ENCODE results near the gene MRPL1.
"Not testable (repeated sequence)": the region's sequence is repeated elsewhere in the genome, so short reads cannot be mapped to it uniquely, and the experiment has no call there.

The MRPL1 gene

DNA sequence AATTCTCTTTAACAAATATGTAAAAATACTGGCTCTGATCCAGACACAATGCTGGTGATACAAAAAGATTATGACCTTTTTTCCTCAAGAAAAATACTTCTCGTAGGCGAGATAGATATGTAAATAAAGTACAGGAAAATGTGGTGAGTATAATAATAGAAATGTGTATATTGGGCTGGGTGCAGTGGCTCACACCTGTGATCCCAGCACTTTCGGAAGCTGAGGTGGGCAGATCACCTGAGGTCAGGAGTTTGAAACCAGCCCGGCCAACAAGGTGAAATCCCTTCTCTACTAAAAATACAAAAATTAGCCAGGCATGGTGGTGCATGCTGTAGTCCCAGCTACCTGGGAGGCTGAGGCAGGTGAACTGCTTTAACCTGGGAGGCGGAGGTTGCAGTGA is 55.0 kb downstream of the MRPL1 start:
- no peak for FAIRE-seq

DNA sequence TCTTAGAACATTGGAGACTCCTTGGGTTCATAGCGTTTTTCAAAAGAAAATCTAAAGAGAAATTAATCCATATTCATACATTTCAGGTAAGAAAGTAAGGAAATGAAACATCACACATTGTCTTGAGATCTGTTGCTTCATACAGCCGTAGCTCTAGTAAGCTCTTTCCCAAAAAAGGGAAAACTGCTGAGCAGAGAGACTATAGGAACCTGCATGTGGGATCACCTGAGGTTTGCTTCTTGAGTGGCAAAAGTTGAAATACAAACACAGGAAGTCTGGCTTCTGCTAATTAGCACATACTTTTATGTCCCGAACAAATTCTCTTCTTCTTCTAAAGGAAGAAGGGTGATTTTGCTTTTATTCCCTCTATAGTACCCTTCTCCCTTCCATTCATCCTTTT is 57.7 kb downstream of the MRPL1 start:
- no peak for FAIRE-seq

DNA sequence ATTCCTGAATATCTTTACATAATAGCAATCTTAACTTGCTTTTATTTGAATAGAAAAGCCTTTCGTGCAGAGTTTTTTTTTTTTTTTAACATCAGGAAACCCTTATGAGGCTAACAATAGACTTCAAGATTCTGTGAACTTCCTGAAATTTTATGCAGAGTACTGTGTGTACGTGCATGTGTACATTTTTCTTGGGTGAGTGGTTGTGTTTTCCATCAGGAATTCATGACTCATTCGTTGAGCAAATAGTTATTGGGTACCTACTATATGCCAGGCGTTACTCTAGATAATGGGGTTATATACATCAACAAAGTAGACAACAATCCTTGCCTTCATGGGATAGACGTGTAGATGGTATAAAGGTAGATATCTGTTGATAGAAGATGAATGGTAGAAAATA is 59.1 kb downstream of the MRPL1 start:
- FAIRE-seq = no peak

DNA sequence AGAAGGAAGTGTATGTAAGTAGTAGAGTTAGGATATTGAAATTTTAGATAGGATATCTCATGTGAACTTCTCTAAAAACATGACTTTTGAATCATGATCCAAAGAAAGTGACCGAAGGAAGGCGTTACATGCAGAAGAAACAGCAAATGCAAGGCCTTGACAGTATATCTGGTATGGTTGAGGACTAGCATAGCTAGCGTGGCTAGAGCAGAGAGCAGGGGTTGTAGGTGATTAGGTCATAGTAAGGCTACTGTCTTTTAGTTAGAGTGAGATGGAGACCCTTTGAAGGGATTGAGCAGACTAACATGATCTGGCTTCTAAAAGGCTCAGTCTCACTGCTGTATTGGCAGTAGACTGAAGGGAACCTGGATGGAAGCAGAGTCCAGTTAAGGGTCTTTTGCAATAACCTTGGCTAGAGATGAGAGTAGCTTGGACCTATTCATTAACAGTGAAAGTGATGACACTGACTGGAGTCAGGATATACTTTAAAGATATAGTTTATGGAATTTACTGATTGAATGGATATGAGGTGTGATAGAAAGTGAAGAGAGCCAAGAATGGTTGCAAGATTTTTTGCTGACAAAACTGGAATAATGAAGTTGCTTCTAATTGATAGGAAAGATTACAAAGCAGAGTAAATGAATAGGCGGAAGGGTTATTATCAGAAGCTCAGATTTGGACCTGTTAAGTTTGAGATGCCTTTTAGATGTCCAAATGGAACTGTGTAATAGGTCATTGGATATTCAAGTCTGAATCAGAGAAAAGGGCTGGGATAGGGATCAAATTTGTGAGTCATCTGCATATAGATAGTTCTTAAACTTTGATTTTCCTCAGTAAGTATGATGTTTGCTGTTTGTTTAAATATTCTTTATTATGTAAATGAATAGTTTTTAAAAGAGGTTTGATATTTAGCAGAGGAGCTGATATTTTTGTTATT is 59.8 kb downstream of the MRPL1 start:
- no peak for FAIRE-seq

DNA sequence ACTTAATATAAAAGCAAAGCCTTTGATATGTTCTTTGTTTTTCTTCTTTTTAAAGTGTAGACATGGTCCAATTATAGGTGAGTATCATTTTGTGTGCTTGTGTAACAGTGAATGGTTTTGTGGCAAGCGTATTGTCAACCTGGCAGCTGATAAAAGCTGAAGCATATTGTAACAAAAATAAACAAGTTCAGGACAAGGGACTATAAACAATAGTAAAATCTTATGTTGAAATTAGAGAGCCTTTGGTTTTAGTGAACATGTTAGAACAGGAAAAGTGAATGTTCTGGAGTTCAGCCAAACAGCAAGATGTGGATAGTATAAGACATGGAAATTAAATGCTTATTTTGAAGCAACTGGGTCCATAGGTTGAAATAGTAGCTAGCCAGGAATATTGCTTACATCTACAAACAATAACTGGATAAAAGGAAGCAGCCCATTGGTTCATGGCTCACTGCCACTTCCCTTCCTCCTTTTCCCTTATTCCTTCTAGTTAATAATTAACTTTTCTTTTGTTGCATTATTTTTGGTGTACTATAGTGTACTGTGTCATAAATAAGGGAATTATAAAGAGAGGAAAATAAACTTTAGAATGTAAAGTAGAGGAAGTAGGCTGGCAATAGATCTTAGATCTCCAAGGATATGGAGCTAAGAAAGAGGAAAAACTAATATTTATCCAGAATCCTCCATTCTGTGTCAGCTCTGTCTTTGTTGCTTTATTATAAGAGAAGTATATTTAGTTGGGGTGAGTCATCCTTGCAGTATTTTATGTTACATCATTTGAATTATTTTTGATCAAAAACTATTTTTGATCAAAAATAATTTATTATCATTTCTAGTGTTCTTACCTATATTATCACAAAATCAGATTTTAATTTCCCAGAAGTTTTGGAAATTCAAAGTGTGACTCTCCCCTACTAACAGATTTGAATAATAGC is 65.6 kb downstream of the MRPL1 start:
- no peak for FAIRE-seq

DNA sequence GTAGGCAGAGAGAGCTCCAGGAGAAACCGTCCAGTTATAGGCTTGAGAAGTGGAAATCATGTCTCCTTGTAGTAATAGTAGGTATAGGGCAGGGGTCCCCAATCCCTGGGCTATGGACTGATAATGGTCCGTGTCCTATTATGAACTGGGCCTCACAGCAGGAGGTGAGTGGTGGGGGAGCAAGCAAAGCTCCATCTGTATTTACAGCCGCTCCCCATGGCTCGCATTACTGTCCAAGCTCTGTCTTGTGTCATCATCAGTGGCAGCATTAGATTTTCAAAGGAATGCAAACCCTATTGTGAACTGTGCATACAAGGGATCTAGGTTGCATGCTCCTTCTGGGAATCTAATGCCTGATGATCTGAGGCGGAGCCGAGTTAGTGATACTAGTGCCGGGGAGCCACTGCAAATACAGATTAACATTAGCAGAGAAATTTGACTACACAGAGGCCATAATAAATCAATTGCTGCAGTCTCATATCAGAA is 67.6 kb downstream of the MRPL1 start:
- no peak for FAIRE-seq

DNA sequence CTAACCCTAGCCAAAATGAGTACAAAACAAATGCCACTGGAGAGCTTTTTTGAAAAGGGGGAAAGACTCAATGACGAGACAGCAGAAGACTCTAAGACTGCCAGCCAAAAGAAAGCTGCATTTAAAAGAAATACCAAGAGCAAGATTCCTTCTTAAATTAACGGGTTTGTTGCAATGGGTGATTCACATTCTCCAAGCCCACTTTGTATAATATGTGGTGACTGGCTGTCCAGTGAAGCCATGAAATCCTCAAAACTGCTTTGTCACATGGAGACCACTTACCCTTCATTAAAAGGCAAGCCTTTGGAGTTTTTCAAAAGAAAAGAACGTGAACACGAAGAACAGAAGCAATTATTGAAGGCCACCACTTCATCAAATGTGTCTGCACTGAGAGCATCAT is 68.2 kb downstream of the MRPL1 start:
- no peak for FAIRE-seq

DNA sequence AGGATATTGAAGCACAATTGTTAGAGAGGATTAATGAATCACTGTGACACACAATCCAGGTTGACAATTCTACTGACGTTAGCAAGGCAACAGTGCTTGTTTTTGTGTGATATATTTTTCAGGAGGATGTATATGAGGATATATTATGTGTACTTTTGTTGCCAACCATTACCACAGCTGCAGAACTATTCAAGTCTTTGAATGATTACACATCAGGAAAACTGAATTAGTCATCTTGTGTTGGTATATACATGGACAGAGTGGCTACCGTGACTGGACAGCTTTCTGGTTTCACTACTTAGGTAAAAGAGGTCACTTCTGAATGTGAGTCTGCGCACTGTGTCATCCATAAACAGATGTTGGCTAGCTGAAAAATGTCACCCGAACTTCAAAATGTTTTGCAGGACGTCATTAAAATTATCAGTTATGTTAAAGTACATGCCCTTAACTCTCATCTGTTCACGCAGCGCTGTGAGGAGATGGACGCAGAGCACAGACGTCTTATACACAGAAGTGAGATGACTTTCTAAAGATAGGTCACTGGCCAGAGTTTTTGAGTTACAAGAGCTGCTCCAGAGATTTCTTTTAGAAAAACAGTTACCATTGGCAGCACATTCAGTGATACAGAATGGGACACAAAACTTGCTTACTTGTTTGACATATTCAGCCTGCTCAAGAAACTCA is 69.0 kb downstream of the MRPL1 start:
- no peak for FAIRE-seq

DNA sequence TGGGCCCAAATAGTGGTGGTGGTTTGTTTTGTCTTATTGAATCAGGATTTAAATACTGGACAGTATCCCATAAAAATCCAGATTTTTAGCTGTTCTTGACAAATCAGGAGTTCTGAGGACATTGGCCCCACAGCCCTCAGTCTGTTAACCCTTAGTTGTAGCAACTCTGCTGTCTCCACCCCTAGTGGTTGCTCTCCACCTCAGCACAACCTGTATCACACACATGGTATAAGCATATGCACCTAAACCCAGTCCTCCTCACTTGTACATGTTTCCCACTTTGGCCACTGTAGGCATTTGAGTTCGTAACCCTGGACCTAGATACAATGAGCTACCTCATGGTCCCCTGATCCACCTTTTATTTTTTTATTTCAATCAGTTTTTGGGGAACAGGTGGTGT is 75.9 kb downstream of the MRPL1 start:
- no peak for FAIRE-seq

DNA sequence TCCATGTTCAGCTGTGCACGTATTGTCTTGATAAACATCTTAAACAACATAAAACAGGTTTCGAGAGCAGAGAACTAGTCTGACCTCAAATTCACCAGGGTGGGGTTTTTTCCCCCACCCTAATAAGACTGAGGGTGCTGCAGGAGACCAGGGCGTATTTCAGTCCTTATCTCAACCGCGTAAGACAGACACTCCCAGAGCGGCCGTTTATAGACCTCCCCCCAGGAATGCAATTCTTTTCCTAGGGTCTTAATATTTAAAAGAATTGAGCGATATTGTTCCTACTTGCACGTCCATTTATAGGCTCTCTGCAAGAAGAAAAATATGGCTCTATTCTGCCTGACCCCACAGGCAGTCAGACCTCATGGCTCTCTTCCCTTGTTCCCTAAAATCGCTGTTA is 83.3 kb downstream of the MRPL1 start:
- not testable (repeated sequence) for FAIRE-seq

DNA sequence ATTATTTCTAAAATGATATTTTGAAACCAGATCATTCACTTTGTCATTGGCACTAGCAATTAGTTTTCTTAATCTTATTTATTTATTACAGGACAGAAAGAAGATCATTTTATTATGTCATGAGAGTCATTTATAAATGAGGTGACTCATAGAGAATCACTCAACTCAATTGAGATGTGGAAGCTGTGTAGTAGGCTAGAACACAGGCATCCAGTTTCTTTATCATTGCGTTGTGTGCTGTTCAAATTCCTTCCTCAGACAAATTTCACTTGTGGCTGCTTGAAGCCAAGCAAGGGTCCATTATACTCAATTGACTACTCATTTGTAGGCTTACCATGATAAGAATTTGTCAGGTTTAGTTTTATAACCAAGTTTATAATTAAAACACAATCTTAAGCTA is 87.6 kb downstream of the MRPL1 start:
- FAIRE-seq = no peak

DNA sequence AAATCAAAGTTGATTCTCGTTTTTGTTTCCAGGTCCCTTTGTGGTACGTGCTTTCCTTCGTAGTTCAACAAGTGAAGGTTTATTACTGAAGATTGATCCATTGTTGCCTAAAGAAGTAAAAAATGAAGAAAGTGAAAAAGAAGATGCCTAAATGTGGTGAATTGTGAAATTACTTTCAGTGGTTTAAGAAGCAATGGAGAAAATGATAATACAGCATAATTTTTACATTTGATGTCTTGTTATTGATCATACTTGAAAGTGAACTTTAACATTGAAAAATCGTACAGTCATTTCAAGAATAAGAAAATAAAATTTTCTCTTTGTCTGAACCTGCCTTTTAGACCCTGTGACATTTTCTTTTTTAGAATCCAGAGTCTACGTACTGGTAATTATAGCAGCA is 89.8 kb downstream of the MRPL1 start:
- FAIRE-seq = no peak

DNA sequence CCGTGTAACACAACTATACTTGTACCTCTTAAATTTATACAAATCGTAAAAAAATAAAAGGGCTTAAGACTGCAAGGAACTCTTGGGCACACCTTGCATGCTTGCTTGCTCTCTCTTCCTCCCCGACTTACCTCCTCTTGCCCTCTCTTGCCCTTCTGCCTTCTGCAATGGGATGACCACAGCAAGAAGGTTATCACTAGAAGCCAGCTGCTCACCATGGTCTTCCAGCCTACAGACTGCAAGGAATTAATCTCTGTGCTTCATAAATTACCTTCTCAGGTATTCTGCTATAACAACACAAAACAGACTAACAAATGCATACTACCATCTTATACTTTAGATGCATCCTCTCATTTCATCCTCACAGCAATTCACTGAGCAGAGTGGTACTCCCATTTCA is 92.1 kb downstream of the MRPL1 start:
- no peak for FAIRE-seq

DNA sequence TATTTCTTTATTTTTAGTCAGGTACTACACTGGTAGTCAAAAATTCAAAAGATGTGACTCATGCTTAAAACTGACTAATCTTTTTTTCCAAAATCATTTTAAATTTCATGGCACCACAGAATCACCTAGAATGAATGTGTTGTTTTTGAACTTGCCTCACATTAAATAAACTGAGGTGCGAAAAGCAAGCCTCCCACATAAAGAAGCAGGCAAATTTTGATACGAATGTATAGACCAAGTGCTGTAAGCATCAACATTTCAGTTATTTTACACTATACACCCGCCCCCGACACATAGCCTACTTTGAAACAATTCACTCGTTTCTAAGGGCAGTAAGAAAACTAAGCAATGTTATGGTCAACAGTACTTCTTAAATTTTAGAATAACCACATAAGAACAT is 94.3 kb downstream of the MRPL1 start:
- FAIRE-seq = no peak

DNA sequence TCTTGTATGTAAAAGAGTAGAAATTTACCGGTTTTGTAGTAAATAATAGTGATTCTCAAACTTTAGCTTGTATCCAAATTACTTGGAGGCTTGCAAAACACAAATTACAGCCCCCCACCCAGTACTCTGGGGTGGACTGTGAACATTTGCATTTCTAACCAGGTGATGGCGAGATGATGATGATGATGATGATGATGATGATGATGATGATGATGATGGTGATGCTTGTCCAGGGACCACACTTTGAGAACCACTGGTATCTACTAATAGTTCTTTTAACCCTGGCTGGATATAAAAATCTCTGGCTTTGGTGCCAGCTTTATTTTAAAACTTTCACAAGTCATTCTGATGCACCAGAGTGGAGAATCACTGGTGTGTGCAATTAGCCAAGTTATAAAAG is 96.3 kb downstream of the MRPL1 start:
- FAIRE-seq = no peak

DNA sequence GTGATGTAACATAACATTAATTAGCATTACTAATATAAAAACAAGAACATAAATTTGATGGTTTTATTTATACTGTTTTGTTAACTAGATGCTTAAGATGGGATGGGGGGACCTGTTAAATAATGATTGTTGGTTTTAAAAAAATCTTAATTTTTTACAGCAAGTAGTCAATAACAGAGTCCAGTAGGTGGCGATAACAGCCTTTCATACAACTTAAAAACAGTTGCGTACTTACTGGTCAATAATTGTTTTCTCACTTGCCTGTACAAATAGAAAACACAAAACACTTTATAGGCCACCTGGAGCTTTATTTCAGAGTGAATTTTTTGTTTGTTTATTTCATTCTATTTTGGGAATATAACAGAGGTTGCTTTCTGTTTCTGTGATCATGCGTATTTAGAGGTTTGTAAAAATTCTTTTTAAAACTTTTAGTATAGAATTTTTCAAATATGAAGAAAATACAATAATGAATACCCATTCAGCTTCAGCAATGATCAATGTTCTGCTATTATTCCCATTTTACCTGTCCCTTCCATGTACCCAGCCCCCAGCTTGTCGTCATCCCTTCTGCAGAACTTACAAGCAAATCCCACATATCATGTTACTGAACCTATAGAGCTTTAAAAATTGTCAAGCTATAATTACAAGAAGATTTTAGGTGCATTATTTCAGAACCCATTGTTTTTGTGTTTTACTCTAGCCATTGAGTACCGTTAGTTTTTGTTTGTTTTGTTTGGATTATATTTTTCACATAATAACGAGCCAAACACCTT is 97.1 kb downstream of the MRPL1 start:
- FAIRE-seq = peak; percentile 94

DNA sequence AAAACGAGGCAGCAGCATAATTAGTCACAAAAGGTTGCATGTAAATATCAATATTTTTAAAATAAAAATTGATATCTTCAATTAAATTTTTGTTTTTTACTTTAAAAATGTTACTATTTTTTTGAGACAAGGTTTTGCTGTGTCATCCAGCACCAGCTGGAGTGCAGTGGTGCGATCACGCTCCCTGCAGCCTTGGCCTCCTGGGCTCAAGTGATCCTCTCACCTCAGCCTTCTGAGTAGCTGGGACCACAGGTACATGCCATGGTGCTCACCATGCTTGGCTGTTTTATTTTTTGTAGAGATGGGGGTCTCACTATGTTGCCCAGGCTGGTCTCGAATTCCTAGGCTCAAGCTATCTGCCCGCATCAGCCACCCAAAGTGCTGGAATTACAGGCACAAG is 97.7 kb downstream of the MRPL1 start:
- FAIRE-seq = no peak

DNA sequence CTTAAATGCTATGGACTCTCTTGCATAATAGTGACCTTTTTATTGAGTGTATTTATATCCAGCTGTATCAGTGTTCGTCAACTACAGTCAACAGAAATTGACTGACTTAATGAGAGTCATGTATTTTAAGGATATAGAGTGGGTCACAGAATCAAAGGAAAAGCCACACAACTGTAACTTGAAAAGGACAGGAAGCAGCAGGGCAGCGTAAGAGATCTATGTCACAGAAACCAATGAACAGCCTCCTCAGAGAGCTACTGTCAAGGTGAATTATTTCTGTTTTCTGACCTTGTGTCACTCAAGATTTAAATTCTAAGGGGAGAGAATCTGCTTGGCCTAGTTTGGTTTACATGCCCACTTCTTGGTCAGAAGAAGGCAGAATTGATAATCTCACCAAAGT is 100.4 kb downstream of the MRPL1 start:
- FAIRE-seq = no peak

DNA sequence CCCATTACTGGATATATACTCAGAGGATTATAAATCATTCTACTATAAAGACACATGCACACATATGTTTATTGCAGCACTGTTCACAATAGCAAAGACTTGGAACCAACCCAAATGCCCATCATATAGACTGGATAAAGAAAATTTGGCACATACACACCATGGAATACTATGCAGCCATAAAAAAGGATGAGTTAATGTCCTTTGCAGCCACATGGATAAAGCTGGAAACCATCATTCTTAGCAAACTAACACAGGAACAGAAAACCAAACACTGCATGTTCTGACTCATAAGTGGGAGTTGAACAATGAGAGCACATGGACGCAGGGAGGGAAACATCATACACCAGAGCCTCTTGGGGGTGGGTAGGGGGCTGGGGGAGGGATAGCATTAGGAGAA is 111.0 kb downstream of the MRPL1 start:
- not testable (repeated sequence) for FAIRE-seq

DNA sequence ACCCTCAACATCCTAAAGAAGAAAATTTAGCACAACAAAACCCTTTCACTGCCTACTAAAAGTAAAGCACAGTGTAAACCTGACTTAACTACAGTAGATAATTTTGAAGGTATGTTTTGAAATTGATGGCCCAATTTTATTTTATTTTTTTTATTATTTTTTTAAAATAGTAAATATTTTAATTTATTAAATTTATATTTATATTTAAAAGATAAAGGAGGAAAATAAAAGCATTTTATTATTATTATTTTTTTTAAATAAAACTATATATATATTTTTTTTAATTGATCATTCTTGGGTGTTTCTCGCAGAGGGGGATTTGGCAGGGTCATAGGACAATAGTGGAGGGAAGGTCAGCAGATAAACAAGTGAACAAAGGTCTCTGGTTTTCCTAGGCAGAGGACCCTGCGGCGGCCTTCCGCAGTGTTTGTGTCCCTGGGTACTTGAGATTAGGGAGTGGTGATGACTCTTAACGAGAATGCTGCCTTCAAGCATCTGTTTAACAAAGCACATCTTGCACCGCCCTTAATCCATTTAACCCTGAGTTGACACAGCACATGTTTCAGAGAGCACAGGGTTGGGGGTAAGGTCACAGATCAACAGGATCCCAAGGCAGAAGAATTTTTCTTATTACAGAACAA is 120.4 kb downstream of the MRPL1 start:
- FAIRE-seq = peak; percentile 89

DNA sequence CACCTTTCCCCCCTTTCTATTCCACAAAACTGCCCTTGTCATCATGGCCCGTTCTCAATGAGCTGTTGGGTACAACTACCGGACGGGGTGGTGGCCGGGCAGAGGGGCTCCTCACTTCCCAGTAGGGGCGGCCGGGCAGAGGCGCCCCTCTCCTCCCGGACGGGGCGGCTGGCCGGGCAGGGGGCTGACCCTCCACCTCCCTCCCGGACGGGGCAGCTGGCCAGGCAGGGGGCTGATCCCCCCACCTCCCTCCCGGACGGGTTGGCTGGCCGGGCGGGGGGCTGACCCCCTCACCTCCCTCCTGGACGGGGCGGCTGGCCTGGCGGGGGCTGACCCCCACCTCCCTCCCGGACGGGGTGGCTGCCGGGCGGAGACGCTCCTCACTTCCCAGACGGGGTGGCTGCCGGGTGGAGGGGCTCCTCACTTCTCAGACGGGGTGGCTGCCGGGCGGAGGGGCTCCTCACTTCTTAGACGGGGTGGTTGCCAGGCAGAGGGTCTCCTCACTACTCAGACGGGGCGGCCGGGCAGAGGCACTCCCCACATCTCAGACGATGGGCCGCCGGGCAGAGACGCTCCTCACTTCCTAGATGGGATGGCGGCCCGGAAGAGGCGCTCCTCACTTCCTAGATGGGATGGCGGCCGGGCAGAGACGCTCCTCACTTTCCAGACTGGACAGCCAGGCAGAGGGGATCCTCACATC is 121.1 kb downstream of the MRPL1 start:
- FAIRE-seq = not testable (repeated sequence)

Data from A204.1 (cell line).